GM18517 (cell line): ENCODE measurements around the gene SEMA5B.

Experiments used
- ATAC-seq: cut with Tn5 transposase; IDR thresholded peaks from one replicate; pipeline ENCODE4 v1.9.1; 2021; ENCODE audit warnings: mild to moderate bottlenecking, moderate library complexity; ENCODE audit not compliant: unreplicated experiment

The SEMA5B gene

GRCh38 chr3:122930063-122930997 is 97.2 kb downstream of the SEMA5B start:
- ATAC-seq = no peak

GRCh38 chr3:122929188-122930062 is 98.1 kb downstream of the SEMA5B start:
- no peak for ATAC-seq

- no peak for ATAC-seq
These were observed 99.0 kb downstream of the SEMA5B start for GRCh38 chr3:122928396-122929187.

- ATAC-seq = no peak
These were observed 99.8 kb downstream of the SEMA5B start for GRCh38 chr3:122927726-122928125.

- ATAC-seq = no peak
These were observed 100.8 kb downstream of the SEMA5B start for GRCh38 chr3:122926811-122927210.

- no peak for ATAC-seq
These were observed 101.2 kb downstream of the SEMA5B start for GRCh38 chr3:122926322-122926721.

- no peak for ATAC-seq
These were observed 101.8 kb downstream of the SEMA5B start for GRCh38 chr3:122925756-122926155.

- ATAC-seq = no peak
These were observed 103.5 kb downstream of the SEMA5B start for GRCh38 chr3:122924056-122924455.

GRCh38 chr3:122923611-122924010 is 104.0 kb downstream of the SEMA5B start:
- no peak for ATAC-seq

GRCh38 chr3:122921791-122922651 is 105.5 kb downstream of the SEMA5B start:
- no peak for ATAC-seq

- no peak for ATAC-seq
These were observed 106.6 kb downstream of the SEMA5B start for GRCh38 chr3:122920986-122921385.

GRCh38 chr3:122919291-122919610 is 108.3 kb downstream of the SEMA5B start:
- no peak for ATAC-seq

GRCh38 chr3:122918576-122919290 is 108.8 kb downstream of the SEMA5B start:
- ATAC-seq = no peak

GRCh38 chr3:122917412-122917811 is 110.2 kb downstream of the SEMA5B start:
- no peak for ATAC-seq

GRCh38 chr3:122916580-122916979 is 111.0 kb downstream of the SEMA5B start:
- ATAC-seq = no peak

- no peak for ATAC-seq
These were observed 111.5 kb downstream of the SEMA5B start for GRCh38 chr3:122916084-122916483.

- no peak for ATAC-seq
These were observed 112.1 kb downstream of the SEMA5B start for GRCh38 chr3:122915300-122916055.

GRCh38 chr3:122913539-122914100 is 113.9 kb downstream of the SEMA5B start:
- no peak for ATAC-seq
